K562 treated with DMSO at 1 percent for 12 hours (cell line): ENCODE results near the gene MDM1. TPM values are rescaled to one million over a fixed set of nuclear protein-coding genes. Genes with fewer than 3 reads are reported as not detected.

Source experiments
- total RNA-seq: library from RNA; unstranded; fragments of 300-600 nt; gene quantifications from 2 replicates; pipeline ENCODE4 v1.2.3, GENCODE V29; 2022; ENCODE audit not compliant: insufficient read depth

Gene MDM1, protein sequence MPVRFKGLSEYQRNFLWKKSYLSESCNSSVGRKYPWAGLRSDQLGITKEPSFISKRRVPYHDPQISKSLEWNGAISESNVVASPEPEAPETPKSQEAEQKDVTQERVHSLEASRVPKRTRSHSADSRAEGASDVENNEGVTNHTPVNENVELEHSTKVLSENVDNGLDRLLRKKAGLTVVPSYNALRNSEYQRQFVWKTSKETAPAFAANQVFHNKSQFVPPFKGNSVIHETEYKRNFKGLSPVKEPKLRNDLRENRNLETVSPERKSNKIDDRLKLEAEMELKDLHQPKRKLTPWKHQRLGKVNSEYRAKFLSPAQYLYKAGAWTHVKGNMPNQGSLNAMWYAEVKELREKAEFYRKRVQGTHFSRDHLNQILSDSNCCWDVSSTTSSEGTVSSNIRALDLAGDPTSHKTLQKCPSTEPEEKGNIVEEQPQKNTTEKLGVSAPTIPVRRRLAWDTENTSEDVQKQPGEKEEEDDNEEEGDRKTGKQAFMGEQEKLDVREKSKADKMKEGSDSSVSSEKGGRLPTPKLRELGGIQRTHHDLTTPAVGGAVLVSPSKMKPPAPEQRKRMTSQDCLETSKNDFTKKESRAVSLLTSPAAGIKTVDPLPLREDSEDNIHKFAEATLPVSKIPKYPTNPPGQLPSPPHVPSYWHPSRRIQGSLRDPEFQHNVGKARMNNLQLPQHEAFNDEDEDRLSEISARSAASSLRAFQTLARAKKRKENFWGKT
- total RNA-seq = 3.7 and 9.0 TPM in 2 replicates

DNA sequence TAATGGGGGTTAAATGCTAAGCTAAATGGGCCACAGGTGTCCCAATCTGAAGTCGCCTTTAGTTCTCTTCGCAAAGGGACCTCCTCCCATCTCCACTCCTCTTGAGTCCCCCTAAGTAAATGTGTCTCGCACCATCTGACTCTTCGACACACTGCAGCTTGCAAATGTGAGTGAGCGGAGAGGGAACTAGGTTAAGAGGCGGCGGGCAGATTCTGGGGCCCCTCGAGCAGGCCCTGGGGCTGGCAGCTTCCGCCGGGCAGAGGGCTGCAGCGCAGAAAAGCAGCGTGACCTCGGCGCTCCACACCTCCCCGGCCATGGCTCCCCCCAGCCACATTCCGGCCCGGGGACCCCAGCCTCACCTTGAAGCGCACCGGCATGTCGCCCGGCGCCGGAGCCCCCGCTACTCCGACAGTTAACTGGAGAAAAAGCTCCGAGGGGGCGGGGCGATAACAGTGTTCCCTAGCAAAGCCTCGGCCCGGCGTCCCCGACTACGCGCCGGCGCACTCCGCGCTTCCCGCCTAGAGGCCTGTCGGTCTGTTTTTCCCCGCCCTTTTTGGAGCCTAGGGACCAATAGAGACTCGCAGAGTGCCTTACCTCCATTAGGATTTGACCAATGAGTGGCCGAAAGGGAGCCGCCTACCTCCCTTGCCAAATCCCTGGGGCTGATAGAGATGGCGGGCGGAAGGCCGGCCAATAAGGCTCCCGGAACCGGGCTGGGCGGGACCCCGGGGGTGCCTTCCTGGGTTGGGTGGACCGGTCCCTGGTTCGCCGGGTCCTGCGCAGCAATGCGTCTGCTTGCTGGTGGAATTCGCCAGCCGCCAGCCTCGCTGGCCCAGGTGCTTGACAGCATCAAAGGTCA, at the start of gene MDM1:
Gene MDM1, minus strand, starts transcription at position 494 of the 859 bp plus-strand sequence. Its CDS starts 117 bp downstream, at position 377.

DNA sequence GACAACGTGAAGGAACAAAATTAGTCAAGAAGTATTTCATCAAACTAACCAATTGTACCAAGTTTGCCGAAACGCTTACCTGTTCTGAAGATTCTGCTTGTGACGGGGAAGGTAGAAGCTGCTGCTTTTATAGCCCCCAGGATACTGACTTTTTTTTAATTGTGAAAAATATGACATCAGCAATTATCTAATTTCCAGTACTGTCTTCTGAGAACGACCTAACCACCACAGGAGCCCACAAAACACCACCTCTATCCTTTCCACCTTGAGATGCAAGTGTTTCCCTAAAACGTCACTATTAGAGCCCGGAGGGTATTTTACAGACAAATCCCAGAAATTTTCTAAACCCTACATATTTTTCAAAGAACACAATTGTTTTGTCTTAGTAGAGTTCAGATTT, 78.7 kb downstream of the MDM1 start, which contains the start of gene IL22:
Gene IL22, minus strand, starts transcription at position 101 of the 400 bp plus-strand sequence. CDS start 156 bp downstream, outside the sequence.

Other genes starting within 250 kb of the MDM1 start
- not detected in 2 replicates for gene IFNG, start 172.6 kb downstream of the MDM1 start, total RNA-seq
- gene IL26, start 106.6 kb downstream of the MDM1 start, total RNA-seq = not detected in 2 replicates
- not detected in 2 replicates for gene IL22, start 78.8 kb downstream of the MDM1 start, total RNA-seq